GM19463 (cell line): ENCODE results near the gene OLFML2B.

Source experiments
- ATAC-seq: cut with Tn5 transposase; IDR thresholded peaks from one replicate; pipeline ENCODE4 v1.9.1; 2021; ENCODE audit warnings: mild to moderate bottlenecking, moderate library complexity; ENCODE audit not compliant: unreplicated experiment

The OLFML2B gene

DNA sequence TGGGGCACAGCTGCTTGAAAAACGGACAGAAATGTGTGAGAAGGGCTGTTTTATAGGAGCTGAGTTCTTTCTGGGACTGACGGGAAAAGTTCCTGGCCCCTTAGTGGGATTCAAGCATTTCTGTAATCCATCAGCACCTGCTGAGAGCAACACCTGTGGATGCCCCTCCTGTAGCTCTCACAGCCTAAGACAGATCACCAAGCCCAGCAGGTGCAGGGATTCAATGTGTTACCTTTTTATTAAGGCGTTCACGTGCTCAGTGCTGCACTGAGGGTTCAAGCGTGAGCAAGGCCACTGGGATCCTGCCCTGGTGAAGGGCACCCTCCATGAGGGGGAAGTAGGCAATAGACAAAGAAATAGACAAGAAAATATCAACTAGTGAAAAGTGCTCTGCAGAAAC lies 14.9 kb downstream of the OLFML2B start:
- ATAC-seq = no peak

DNA sequence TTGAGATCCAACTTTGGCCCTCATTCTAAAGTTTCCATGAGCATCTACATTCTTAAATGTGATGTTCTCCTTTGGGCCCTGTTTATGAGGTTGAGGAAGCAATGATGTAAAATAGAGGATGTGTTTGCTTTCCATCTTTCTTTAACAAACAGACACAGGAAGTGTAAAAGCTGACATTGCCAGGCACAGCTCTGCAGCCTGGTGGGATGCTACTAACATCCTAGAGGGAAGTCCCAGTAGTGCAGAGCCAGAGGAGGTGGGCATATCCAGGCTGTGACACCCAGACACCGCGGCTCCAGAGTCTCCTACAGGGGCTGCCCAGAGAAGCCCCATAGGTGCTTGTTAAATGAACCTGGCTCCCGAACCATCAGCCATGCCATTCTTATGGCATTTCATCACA lies 16.2 kb downstream of the OLFML2B start:
- ATAC-seq = no peak

DNA sequence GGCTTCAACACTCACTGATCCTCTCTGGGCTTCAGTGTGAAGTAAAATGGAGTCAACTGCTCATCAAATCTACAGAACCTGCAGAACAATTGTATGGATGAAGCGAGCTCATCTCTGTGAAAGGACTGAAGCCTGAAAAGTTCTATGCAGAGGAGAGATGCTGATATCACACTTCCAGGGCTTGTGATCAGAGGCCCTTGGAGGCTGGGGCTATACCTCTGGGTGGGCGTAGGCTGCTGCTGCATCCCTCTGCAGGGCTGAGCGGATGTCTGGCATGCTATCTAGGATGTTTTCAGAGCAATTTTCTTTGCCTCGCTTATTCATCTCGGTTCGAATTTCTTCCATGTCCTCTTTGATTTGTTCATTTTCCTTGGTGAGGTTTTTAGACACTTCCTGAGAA lies 17.6 kb downstream of the OLFML2B start:
- ATAC-seq = no peak

DNA sequence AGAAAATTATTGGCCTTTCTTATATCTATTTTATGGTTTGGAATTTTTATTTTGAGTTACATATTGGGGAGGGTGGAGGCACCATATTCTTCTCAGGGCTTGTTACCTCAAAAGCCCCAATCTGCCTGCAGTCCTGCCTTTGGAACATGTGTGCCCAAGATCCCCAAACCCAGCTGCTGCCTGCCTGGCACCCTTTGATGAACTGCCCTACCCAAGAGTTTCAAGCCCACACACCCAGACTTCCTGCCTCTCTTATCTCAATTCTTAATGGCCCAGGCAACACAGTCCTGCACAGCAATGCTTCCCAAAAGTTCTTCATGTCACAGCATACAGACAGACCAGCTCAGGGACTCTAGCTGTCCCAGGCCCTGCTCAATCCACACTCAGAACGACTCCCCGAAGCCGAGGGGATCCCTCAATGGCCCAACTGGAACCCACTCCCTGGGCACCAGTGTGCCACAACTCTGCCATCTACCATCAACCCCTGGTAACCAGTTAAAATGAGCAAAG lies 19.2 kb downstream of the OLFML2B start:
- ATAC-seq = no peak

DNA sequence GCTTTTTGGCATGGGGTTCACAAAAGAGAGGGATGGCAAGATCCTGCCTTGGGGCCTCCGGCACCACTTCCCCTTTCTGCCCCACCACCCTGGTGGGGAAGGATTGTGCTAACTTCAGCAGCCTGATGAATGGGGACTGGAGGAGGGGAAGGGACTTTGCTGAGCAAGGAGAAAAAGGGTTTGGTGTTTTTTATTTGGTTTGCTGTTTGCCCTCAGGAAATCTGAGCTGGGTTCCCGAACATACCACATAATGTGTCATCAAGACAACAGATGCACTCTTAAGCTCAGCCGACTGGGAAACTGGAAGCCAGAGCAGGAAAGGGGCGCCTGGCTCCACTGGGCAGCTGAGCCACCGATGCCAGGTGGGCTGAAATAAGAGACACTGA lies 19.8 kb downstream of the OLFML2B start:
- ATAC-seq = no peak

DNA sequence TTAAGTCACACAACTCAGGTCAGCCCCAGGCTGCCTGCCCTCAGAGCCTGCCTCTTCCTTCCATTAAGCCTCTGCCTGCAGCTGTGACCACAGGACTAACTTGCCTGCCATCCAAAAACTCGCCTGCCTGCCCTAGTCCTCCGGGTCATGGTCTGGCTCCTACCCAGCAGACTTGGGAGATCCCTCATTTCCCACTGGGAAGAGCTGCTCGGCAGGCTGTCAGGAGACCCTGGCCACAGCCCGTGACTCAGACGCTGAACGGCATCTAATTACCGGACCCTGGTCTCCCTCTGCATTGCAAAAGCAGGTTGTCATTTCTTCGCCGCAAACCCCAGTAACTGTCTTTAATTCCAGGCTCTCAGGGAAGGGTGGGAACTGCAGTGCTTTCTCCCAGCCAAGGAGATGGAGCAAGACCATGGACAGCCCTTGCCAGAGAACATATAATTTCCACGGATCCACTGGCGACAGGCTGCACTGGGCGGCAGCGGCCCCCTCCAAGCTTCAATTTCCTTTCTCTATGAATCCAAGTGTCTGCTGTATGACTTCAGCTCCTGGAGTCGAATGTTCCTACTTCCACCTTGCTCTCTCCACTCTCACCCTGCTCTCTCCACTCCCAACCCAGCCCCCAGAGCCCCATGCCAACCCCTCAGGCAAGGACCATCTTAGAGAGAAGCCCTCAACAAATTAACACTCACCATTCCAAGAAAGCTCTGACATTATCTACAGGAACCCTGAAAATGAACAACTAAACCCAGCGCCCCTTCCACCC lies 20.4 kb downstream of the OLFML2B start:
- no peak for ATAC-seq

DNA sequence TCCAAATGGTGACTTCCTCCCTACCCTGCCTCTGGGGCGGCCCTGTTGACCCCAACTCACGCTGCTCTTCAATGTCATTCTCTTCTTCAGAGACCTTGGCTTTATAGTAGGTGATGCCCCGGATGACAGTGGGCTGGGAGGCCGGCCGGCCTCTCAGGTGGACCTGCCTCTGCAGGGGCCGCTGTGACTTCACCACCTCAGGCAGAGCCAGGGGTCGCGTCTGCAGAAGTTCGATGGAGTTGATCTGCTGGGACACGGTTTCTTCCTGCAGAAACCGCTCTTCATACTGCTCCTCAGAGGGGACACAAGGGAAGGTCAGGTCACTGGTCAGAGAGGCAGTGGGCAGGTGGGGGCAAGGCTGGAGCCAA lies 23.6 kb downstream of the OLFML2B start:
- ATAC-seq = no peak

DNA sequence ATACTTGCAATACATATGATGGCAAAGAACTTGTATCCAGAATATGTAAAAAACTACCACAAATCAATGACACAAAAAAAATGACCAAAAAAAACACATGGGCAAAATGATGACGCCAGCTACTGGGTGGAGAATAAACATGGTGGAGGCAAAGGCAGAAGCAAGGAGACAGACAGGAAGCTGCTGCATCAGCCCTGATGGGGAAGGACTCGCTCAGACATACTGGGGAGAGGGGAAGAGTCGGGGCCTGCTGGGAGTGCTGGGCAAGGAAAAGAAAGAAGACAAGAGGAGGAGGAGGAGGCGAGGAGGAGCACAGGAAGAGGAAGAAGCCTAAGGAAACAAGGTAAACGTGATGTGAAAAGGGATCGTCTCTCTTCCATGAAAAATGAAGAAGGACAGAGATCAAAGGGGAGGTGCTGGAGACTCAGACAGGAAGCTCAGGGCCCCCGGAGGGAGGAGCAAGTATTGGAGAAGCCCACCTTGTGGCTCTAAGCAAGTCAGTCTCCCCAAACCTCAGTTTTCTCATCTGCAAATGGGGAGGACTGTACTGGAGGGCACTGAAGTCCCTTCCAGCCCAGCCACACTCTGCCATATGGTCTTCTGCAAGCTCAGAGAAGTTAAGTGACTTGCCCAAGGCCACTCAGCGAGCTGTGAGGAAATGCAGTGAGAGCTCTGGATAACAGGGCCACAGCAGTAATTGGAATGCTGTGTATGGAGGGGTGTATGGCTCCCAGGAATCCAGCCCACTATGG lies 24.2 kb downstream of the OLFML2B start:
- no peak for ATAC-seq

DNA sequence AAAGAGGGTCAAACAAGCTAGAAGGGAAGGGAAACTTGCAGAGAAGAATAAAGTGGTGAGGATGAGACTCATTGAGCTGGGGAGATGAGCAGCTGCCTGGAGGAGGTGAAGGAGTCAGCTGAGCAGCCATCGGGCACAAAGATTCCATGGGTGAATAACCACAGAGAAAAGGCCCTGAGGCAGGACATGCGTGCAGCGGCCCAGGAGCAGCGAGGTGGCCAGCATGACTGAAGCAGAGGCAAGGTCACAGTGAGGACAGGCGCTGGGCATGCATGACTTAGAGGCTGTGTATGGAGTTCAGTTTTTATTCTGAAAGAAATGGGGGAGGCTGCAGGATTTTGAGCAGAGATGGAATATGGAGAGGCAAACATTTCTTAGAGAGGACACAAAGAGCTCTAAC lies 24.9 kb downstream of the OLFML2B start:
- ATAC-seq = no peak

DNA sequence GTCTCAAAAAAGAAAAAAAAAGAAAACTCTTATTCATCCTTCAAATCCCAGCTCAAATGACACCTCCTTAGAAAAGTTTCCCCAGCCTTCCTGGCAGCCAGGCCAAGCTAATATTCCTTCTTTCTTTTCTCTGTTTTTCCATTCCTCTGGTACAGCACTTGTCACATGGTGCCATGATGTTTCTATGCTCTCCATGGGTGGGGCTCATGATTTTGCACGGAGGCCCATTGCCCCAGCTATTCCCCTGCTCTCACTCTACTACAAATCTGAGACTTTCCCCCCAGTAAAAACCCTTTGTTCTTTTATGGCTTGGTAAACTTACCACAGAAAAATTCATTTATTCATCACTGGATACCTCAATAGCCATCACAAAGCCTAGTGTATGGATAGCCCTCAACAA lies 26.5 kb downstream of the OLFML2B start:
- ATAC-seq = no peak

DNA sequence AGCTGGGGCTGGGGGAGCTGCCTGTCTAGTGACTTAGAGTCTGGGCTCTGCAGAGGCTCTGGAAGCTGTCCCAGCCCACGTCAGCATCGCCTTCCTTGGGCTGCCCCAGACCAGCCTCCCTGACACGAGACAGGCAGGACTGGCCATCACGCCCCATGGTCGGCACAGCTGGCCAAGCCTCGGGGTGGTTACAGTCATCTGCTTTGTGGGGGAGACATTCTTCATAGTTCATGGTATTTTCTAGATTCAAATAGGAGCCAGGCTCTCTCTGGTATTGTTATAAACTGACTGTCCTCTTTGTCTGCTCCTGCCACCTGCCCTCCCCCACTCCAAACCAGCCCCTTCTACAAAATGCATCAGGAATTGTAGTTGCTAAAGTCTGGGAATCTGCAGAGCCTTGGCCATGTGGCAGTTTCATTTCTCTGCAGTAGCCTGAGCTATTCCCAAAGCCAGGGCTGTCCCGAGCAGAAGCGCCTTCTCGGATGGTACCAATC lies 29.4 kb downstream of the OLFML2B start:
- no peak for ATAC-seq

DNA sequence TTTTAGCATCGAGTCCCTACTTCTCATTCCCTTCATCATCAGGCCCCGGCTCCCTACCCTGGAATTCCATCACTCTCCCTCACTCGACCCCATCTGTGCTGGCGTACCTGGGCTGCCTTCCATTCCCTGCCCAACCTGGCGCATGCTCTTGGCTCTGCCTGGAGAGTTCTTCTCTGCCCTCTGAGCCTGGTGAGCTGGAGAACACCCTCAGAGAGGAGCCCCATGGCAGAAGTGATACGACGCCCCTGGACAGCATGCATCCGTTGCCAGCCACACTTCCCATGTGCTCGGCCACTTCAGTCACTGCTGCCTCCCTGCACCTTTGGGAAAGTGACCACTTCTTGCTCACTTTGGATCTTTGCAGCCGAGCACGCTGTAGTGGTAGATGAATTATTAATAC lies 30.1 kb downstream of the OLFML2B start:
- ATAC-seq = no peak

DNA sequence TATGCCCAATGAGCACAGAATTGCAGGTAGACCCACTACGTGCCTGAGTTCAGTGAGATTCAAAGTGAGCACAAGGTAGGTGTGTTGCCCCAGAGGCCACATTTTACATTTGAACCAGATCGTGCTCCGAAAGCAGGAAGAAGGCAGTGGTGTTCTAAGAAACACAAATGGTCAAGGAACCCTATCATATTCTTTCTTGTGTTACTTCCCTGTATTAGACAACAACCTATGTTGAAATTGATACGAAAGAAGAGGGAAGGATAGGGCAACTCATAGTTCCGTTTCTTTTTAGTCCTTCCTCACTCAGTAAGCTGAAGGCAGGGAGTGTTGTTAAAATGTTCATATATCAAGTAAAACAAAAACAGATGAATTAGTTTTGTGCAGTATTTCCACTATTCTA lies 33.9 kb downstream of the OLFML2B start:
- no peak for ATAC-seq

DNA sequence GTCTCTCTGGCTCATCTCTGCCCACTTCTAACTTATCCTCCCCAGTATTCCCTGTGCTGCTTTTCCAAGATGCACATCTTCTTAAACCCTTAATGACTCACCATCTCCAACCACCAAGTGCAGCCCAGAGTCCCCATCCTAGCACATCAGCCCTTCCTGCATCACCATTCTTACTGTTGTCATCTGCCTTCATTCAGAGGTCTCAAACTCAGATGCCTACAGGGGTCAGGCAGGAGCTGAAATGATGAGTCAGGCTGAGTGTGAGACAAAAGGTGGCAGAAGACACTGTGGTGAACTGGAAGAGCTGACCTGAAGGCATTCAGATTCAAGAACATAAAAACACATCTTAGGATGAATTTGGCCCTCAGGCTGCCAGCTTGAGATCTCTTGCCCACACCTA lies 34.6 kb downstream of the OLFML2B start:
- no peak for ATAC-seq

DNA sequence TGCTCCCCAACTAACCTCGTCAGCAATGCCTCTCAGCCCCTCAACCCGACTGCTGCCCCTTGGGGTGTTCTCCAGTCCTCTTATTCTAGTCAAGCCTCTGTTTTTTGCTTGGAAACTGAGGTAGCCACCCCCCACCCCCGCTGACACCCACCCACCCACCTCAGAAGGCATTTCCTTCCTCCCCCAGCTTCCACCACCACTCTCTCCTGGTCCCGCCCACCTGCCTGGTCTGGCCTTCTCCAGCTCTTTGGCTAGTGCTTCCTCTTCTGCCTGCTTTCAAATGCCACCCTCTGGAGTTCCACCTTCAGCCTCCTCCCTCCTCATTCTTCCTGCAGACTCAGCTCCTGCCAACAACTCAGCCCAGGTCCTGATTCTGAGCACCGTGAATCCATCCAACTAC lies 35.3 kb downstream of the OLFML2B start:
- no peak for ATAC-seq

DNA sequence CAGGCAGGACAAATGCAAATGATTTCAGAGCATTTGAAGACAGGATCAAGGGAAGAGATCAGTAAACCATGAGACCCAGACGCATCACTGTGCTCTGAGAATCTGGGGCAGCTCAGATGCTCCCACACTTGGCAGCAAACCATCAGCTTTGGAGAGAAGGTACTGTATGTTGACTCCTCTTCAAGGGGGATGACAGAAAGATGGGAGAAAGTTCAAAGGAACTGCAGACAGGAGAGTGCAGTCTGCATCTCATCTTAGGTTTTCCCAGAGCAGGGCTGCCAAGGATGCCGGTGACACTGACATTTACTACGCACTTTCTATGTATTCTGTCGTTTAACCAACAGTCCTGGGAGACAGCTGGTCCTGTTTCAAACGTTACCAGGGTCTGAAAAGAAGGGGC lies 35.8 kb downstream of the OLFML2B start:
- no peak for ATAC-seq

DNA sequence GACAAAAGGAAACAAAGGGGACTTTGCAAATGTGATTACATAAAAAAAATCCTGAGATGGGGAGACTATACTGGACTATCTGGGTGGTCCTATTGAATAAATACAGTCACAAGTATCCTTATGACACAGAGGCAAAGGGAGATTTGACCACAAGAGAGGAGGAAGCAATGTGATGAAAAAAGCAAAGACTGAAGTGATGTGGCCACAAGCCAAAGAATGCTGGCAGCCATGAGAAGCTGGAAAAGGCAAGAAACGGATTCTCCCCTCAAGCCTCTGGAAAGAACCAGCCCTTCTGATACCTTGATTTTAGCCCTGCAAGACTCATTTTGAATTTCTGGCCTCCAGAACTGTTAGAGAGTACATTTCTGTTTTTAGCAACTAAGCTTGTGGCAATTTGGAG lies 36.4 kb downstream of the OLFML2B start:
- no peak for ATAC-seq

DNA sequence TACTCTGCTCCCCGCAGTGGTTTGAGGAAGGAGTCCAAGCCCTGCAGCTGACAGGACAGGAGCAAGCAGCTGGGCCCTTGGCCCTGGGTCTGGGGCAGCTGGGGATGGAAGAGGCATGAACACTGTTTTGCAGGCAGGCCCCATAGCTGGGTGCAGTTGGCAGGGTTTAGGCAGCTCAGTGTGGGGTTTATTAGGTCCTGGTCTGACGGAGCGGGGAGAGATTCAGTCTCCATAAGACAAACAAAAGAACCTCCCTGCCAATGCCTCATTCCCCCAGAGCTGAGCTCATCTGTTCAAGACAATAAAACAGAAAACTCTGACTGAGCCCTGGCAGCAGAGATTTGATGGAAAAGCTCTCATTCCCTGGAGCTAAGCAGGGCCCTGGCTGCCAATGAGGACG lies 37.3 kb downstream of the OLFML2B start:
- ATAC-seq = no peak

DNA sequence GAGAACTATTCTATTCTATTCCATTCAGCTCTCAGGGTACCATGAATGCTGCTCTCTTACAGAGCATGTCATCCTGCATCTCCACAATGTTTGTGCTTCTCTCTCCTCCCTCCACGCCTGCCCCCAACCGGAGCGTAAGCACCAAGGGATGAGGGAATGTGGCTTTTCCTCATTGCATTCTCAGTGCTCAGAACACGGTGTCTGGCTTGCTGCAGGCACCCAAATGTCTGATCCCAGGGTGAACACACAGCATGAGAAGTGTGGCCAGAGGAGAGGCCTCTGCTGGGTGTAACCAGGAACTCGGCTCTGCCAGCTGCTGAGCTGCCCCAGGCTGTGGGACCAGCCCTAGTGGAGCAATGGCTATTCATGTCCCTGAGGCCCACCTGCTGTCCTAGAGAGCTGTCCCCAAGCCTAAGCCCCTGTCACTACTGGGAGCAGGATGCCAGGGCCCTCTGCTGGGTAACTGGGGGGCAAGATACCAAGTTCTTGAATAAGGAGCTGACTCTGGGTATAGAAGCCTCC lies 38.3 kb downstream of the OLFML2B start:
- no peak for ATAC-seq

DNA sequence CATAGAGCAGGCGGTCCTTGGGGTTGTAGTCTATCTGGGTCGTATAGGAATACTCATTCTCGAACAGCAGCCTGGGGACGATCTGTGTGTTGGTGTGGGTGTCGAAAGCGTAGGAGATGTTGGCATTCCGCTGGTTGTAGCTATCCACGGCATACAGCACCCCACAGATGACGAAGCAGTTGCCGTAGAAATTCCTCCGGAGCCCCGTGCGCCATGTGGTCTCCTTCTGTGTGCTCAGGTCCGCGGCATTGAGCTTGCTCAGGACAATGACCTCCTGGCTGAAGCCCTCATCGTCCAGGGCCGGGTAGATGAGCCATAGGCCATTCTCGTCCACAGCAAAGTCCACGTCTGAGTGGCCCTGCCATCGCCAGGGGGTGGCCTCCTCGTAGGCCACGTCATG lies 39.9 kb downstream of the OLFML2B start:
- ATAC-seq = no peak

DNA sequence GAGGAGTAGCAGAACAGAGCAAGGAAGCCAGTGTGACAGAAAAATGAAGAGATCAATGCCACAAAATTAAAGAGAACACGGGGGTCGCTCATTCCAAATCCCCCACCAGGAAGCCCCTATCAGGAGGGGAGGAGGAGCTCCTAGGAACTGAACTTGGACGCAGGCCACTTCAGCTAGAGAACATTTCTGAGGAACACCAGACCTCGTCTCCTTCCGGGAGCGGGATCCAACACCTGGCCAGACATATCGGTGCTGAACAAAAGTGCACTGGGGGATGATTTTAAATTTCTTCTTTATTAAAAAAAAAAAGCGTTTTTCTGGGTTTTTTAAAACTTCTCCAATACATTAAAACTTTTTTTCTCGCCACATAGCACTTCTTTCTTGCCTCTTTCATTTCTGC lies 40.8 kb downstream of the OLFML2B start:
- ATAC-seq = no peak

DNA sequence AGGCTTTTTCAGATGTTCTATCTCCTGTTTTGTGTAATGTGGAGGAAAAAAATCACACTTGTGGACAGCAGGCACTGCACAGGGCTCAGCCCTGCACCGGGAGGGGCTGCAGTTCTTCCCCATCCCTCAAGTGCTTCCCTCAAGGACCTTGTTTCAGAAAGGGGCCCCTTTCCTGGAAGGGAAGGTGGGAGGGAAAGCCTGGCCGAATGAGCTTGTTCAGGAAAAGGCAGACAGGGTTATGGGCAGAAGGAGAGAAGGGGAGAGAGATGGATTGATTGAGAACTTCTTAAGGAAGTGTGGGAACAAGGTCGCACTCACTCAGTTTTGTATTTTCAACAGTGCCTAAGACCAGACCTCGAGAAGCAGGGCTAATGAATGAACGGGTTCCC lies 41.2 kb downstream of the OLFML2B start:
- no peak for ATAC-seq
